GM23338 (cell line): ENCODE measurements around the gene SPG7.
A peak's percentile ranks its signal among the peaks of the same experiment; 100 is the strongest.

Experiments used
- CREB1 ChIP-seq: fragments of 250-450 bp; sonication (Bioruptor Pico); IDR thresholded peaks from 2 replicates; pipeline ENCODE4 v1.5.0; 2020; ENCODE audit warnings: low read depth, mild to moderate bottlenecking, moderate library complexity
- CTCF ChIP-seq, 2 experiments: fragments of 200-600 bp in 1 of 2; sonication (generic) in 1 of 2; conservative IDR thresholded peaks; 2 replicates each; pipeline versions ENCODE4 v1.5.1 to v1.6.1; 2016 to 2017; ENCODE audit warnings: antibody characterized with exemption in 2 of 2, low read depth in 2 of 2, mild to moderate bottlenecking in 2 of 2, moderate library complexity in 1 of 2
- ETS1 ChIP-seq: IDR thresholded peaks from 2 replicates; pipeline ENCODE4 v1.6.1; 2016; ENCODE audit warnings: antibody characterized with exemption
- EZH2 ChIP-seq: fragments of 200-600 bp; sonication (generic); IDR thresholded peaks from one replicate; pipeline ENCODE4 v1.8.0; 2017; ENCODE audit warnings: antibody characterized with exemption, mild to moderate bottlenecking, low read depth; ENCODE audit not compliant: unreplicated experiment
- EZH2phosphoT487 ChIP-seq: fragments of 200-600 bp; sonication (generic); IDR thresholded peaks from one replicate; pipeline ENCODE4 v1.8.1; 2018; ENCODE audit warnings: antibody characterized with exemption; ENCODE audit not compliant: unreplicated experiment
- JUNB ChIP-seq: IDR thresholded peaks from one replicate; pipeline ENCODE4 v1.6.1; 2016; ENCODE audit warnings: antibody characterized with exemption; ENCODE audit not compliant: unreplicated experiment
- NANOG ChIP-seq: IDR thresholded peaks from 2 replicates; pipeline ENCODE4 v1.6.1; 2016; ENCODE audit warnings: antibody characterized with exemption, borderline replicate concordance
- POLR2AphosphoS5 ChIP-seq: IDR thresholded peaks from 2 replicates; pipeline ENCODE4 v1.6.1; 2016; ENCODE audit warnings: antibody characterized with exemption, low read depth
- REST ChIP-seq: IDR thresholded peaks from one replicate; pipeline ENCODE4 v1.6.1; 2018; ENCODE audit warnings: antibody characterized with exemption; ENCODE audit not compliant: unreplicated experiment
- STAT1 ChIP-seq: IDR thresholded peaks from one replicate; pipeline ENCODE4 v1.6.1; 2016; ENCODE audit warnings: antibody characterized with exemption; ENCODE audit not compliant: unreplicated experiment
- ZNF114 ChIP-seq: fragments of 250-450 bp; sonication (Bioruptor Pico); IDR thresholded peaks from 2 replicates; pipeline ENCODE4 v1.5.0; 2020; ENCODE audit warnings: mild to moderate bottlenecking, moderate library complexity
- ZNF331 ChIP-seq: fragments of 250-450 bp; sonication (Bioruptor Pico); IDR thresholded peaks from 2 replicates; pipeline ENCODE4 v1.5.0; 2020; ENCODE audit warnings: low read depth, mild to moderate bottlenecking, moderate library complexity
- ZNF462 ChIP-seq: fragments of 250-450 bp; sonication (Bioruptor Pico); IDR thresholded peaks from 2 replicates; pipeline ENCODE4 v1.5.0; 2020; ENCODE audit warnings: mild to moderate bottlenecking, moderate library complexity

GRCh38 chr16:89507214-89507833, 879 bp upstream of the SPG7 start:
- no peak for TF ChIP-seq CTCF (conservative IDR thresholded peaks at IDR 0.05; ENCODE audit: low read depth in 2 of 2)
- no peak for TF ChIP-seq REST
- TF ChIP-seq EZH2 = no peak
- no peak for TF ChIP-seq EZH2phosphoT487
- TF ChIP-seq POLR2AphosphoS5 = no peak
- TF ChIP-seq CREB1 (CRISPR knock-in tag) = no peak
- TF ChIP-seq ZNF331 = 0 out of 2 replicates have a peak, but pooled peaks have one; percentile 25
- TF ChIP-seq STAT1 = no peak
- TF ChIP-seq ZNF462 (CRISPR knock-in tag) = no peak
- no peak for TF ChIP-seq ZNF114 (CRISPR knock-in tag)
- TF ChIP-seq ETS1 = no peak
- TF ChIP-seq NANOG = no peak
- no peak for TF ChIP-seq JUNB
